Activated naive CD4-positive, alpha-beta T cell treated with anti-CD3 and anti-CD28 coated beads, Interleukin-2, amount 10 ng/mL, durations not matched to agents 7 days and 5 days (primary cell): ENCODE results near the gene PCDH15.

Experiments
- CTCF ChIA-PET: fragments of 350-600 bp; sonication (Branson Sonifier 250); formaldehyde crosslinking; loops from one replicate; lab custom pipeline; 2021; ENCODE audit warnings: antibody characterized with exemption; lab: Charles Lee
- DNase-seq: peaks from one replicate; pipeline ENCODE4 v3.0.0-alpha.2; 2020
- H3K27ac Mint-ChIP-seq: one replicate; pipeline ENCODE4 v1.8.0; 2021; ENCODE audit warnings: mild to moderate bottlenecking, moderate library complexity, mixed read lengths
- H3K27me3 Mint-ChIP-seq: one replicate; pipeline ENCODE4 v1.8.0; 2021; ENCODE audit warnings: mild to moderate bottlenecking, mixed read lengths
- H3K36me3 Mint-ChIP-seq: one replicate; pipeline ENCODE4 v1.8.0; 2021; ENCODE audit warnings: mixed read lengths
- H3K4me1 Mint-ChIP-seq: one replicate; pipeline ENCODE4 v1.8.0; 2021; ENCODE audit warnings: mixed read lengths
- H3K4me3 Mint-ChIP-seq: one replicate; pipeline ENCODE4 v1.8.0; 2021; ENCODE audit warnings: mild to moderate bottlenecking, moderate library complexity, mixed read lengths
- H3K9me3 Mint-ChIP-seq: one replicate; pipeline ENCODE4 v1.8.0; 2021; ENCODE audit warnings: mixed read lengths

PCDH15 gene

DNA sequence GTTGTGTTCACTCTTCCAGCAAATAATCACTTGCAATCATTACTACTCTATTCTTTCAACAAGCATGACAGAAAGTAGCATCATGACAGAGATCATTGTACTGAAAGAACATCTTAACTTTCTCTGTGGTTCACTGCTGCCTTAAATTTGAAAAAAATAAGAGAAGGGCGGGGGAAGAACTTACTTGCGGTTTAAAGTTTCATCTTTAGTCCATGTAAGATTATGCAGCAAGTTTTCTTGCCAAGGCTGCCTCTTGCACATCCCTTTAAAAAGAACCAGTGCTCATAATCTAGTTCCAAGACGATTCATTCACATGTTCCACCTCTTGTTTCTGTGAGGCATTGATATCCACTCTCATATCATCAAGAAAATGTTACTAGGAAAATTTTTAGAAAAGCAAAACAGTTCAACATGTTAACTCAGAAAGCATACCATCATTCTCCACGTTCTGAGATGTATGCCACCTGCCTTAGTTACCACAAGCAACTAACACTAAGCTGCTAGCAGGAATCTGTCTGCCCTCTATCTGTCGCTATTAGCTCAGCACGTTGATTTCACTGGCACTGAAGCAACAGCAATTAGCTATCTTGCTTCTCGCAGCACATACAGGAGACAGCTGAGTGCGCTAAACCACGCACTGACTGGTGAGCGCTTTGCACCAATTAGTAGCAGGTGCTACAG lies at the start of gene PCDH15:
PCDH15 (minus strand) TSS at position 491 of the 681 bp plus-strand sequence. CDS start 136,969 bp downstream, outside the sequence.
- no peak for DNase-seq
- Mint-ChIP-seq H3K4me3 (no peak within 1 kb of the TSS), H3K27ac (no peak within 1 kb of the TSS), H3K9me3 (peaks cover 3% of the 10 kb centered on the region), H3K4me1 (no peaks in the 10 kb centered on the region), H3K27me3 (no peaks in the 10 kb centered on the region), H3K36me3 (no peaks in the 10 kb centered on the region)
- CTCF ChIA-PET, result no interaction called here

DNA sequence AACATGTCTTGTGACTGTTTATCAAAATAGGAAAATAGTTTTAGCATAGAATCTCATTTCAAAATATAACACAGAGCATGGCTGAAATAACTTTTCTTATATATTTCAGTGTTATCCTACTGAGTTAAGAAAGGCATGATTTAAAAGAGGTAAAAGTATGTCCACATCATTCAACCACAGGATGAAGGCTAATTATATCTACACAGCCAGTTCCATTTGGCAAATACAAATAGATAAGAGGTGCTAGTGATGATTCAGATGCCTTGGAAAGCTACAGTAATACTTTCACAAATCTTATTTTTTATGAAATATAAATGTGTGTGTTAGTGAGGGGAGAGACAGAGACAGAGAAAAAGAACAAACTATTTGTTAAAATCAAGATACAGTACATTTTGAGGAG lies 42.9 kb upstream of the PCDH15 start:
- H3K9me3 Mint-ChIP-seq, result no peaks in the 10 kb centered on the region
- H3K4me3 Mint-ChIP-seq, result no peak overlapping the region
- H3K27ac Mint-ChIP-seq, result no peak overlapping the region
- H3K4me1 Mint-ChIP-seq, result no peaks in the 10 kb centered on the region
- H3K36me3 Mint-ChIP-seq, result no peaks in the 10 kb centered on the region
- H3K27me3 Mint-ChIP-seq, result no peaks in the 10 kb centered on the region
- CTCF ChIA-PET, result no interaction called here
- no peak for DNase-seq

DNA sequence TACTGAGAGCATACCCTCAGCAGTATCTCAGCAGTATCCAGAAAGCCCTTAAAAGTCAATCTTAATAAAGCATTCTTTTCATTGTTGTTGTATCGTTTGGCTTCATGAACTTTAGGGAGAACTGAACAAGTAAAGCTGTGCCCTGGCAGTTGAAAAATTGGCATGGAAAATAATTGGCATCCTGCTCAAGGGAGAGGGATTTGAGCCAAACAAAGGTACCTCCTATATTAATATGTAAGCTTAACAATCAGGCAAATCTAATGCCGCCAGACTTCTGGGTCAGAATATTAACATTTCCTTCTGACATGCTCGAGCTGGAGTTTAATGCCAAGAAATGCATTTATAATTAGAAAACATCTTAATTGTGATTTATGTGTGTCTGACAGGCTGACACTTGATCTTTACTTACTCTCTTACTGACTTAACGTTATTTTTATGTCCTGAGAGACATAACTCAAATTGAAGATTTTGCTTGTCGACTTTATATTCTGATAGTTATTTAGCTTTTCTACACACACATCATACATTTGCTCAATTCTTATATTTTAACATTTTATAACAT lies 42.1 kb upstream of the PCDH15 start:
- CTCF ChIA-PET, result no interaction called here
- Mint-ChIP-seq H3K4me1 (no peaks in the 10 kb centered on the region), H3K9me3 (peaks cover 2% of the 10 kb centered on the region), H3K27me3 (no peaks in the 10 kb centered on the region), H3K4me3 (no peak overlapping the region), H3K27ac (no peak overlapping the region), H3K36me3 (no peaks in the 10 kb centered on the region)
- DNase-seq, result no peak

GRCh38 chr10:54837479-54837878 lies 36.4 kb upstream of the PCDH15 start:
- CTCF ChIA-PET, result no interaction called here
- Mint-ChIP-seq H3K27ac (no peak overlapping the region), H3K4me3 (no peak overlapping the region), H3K9me3 (peaks cover 10% of the 10 kb centered on the region), H3K36me3 (no peaks in the 10 kb centered on the region), H3K4me1 (no peaks in the 10 kb centered on the region), H3K27me3 (no peaks in the 10 kb centered on the region)
- no peak for DNase-seq

GRCh38 chr10:54833029-54833428 lies 32.0 kb upstream of the PCDH15 start:
- no peak overlapping the region for H3K27ac Mint-ChIP-seq

DNA sequence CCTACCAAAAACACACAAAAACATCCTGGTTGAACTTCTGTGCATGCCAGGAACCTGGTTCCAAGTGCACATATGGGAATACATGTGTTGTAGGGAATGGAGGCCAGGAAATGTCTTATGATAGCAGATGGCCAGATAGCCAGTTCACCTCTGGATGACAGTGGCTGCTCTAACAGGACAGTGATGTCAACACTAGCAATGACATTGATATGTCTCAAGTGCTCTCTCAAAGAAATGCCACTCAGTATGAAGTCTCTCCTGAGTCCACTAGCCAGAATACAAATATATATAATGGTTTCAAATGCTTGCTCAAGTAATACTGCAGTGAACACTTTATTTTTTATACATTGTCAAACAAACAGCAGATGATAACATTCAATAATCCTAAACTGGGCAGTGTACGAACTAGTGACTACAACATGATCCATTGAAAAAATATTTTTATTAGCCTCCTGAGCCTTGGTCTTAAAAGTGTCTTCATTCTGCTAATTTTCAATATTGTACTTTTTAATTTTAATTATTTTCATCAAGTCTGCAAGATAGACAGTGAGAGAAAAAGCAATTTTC lies 26.0 kb upstream of the PCDH15 start:
- DNase-seq, result no peak
- H3K4me1 Mint-ChIP-seq, result no peaks in the 10 kb centered on the region
- no peaks in the 10 kb centered on the region for H3K27me3 Mint-ChIP-seq
- CTCF ChIA-PET, result no interaction called here
- no peak overlapping the region for H3K4me3 Mint-ChIP-seq
- peaks cover 2% of the 10 kb centered on the region for H3K9me3 Mint-ChIP-seq
- H3K27ac Mint-ChIP-seq, result no peak overlapping the region
- no peaks in the 10 kb centered on the region for H3K36me3 Mint-ChIP-seq

More at GRCh38 chr10:54833029-54833428, 32.0 kb upstream of the PCDH15 start:
- no peaks in the 10 kb centered on the region for H3K36me3 Mint-ChIP-seq
- CTCF ChIA-PET, result no interaction called here
- no peaks in the 10 kb centered on the region for H3K4me1 Mint-ChIP-seq
- no peak overlapping the region for H3K4me3 Mint-ChIP-seq
- DNase-seq, result no peak
- H3K9me3 Mint-ChIP-seq, result peaks cover 7% of the 10 kb centered on the region
- H3K27me3 Mint-ChIP-seq, result no peaks in the 10 kb centered on the region

- CTCF ChIA-PET, result no interaction called here
- DNase-seq, result no peak
These were observed 14.6 kb upstream of the PCDH15 start for GRCh38 chr10:54815583-54815982.

DNA sequence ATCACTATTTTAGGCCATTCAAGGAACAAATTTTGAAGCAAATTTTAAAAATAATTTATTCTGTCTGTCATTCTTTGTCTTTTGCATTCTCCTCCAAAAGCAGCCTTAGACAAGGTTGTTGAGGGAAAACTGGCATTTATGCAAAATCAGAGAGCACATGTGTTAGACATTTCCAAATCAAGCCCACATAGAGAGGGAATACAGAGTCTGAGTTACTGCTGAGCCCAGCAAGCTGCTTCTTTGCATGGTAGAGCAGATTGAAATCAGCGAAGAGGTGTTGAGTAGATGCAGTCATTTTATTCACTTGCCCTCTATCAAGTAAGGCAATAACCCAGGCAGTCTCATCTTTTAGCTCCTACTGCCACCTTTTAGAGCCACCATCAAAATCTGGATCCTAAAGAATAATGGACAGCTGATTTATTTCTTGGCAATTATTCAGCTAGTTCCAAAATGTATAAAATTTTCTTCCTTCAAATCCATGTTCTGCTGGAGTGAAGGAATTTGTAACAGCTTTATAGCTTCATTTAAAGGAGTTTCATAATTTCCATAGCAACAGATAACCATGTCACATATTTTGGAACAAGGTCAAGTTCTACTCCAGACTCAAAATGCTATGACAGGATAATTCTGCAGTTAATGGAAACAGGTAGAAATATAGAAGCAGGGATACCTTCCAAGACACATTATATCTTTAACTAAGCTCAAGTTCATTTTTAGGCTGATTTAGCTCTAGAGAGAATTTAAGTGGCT lies 7.3 kb upstream of the PCDH15 start:
- Mint-ChIP-seq H3K4me3 (no peak overlapping the region), H3K4me1 (no peaks in the 10 kb centered on the region), H3K9me3 (peaks cover 6% of the 10 kb centered on the region), H3K27me3 (no peaks in the 10 kb centered on the region), H3K36me3 (no peaks in the 10 kb centered on the region), H3K27ac (no peak overlapping the region)
- DNase-seq, result no peak
- CTCF ChIA-PET, result no interaction called here

More at GRCh38 chr10:54815583-54815982, 14.6 kb upstream of the PCDH15 start:
- no peaks in the 10 kb centered on the region for H3K4me1 Mint-ChIP-seq
- no peaks in the 10 kb centered on the region for H3K27me3 Mint-ChIP-seq
- H3K36me3 Mint-ChIP-seq, result no peaks in the 10 kb centered on the region
- peaks cover 12% of the 10 kb centered on the region for H3K9me3 Mint-ChIP-seq
- H3K4me3 Mint-ChIP-seq, result no peak overlapping the region
- H3K27ac Mint-ChIP-seq, result no peak overlapping the region

DNA sequence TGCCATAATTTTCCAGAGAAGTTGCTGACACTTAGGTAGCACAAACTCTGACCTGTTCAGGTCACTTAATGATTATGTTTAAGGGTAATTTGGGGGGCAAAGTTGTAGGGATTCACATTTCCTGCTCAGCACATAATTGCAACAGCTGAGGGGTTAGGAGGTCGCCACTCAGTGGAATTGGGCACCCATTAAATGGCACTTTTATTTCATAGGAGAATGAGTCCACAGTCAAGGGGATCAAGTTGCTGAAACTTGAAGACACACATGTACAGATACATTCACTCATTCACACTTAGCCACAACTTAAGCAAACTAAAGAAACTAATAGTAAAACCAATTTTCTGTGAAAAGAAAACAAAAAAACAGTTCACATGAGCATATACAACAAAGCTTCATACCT lies 1.5 kb downstream of the PCDH15 start:
- no peak overlapping the region for H3K27ac Mint-ChIP-seq
- DNase-seq, result no peak
- no peak overlapping the region for H3K4me3 Mint-ChIP-seq
- H3K4me1 Mint-ChIP-seq, result no peaks in the 10 kb centered on the region
- no peaks in the 10 kb centered on the region for H3K27me3 Mint-ChIP-seq
- CTCF ChIA-PET, result no interaction called here
- peaks cover 3% of the 10 kb centered on the region for H3K9me3 Mint-ChIP-seq
- H3K36me3 Mint-ChIP-seq, result no peaks in the 10 kb centered on the region

GRCh38 chr10:54797636-54798321 lies 3.3 kb downstream of the PCDH15 start:
- H3K9me3 Mint-ChIP-seq, result peaks cover 3% of the 10 kb centered on the region
- no peak for DNase-seq
- H3K27me3 Mint-ChIP-seq, result no peaks in the 10 kb centered on the region
- H3K4me3 Mint-ChIP-seq, result no peak overlapping the region
- no peak overlapping the region for H3K27ac Mint-ChIP-seq
- no peaks in the 10 kb centered on the region for H3K4me1 Mint-ChIP-seq
- CTCF ChIA-PET, result no interaction called here
- H3K36me3 Mint-ChIP-seq, result no peaks in the 10 kb centered on the region

DNA sequence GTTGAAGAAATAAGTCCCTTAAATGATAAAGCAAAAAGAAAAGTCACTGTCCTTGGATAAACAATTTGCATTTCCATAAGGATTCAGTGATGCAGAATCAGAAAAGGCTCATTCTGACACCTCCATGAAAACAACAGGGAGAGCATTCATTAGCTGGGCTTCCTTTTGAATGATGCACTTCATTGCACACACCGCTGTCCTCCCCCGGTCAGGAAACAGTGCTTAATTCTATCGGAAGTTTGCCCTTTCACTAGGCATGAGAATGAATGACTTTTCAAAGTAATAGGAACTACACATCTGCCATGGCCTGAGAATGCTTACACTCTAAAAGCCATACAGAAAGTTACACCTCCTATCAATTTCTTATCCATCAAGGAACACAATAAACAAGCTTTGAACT lies 4.2 kb downstream of the PCDH15 start:
- CTCF ChIA-PET, result no interaction called here
- Mint-ChIP-seq H3K4me1 (no peaks in the 10 kb centered on the region), H3K4me3 (no peak overlapping the region), H3K27ac (no peak overlapping the region), H3K36me3 (no peaks in the 10 kb centered on the region), H3K27me3 (no peaks in the 10 kb centered on the region), H3K9me3 (peaks cover 3% of the 10 kb centered on the region)
- no peak for DNase-seq

DNA sequence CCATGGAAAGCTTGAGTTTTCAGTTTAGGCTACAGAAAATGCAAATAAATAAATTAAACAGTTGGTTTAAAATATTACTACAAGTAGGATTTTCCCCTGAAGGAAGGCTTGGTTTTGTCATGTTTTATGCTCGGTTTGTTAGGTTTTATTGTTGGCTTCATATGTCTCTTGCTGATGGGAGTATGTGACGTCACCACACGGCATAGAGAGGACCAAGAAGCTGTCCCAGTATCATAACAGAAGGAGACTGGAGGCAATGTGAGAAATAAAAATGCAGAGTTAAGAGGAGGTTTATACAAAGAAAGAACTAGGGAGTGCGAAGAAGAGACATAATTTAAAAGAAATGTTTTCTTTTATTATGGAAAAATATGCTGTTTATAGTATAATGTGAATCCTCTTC lies 24.4 kb downstream of the PCDH15 start:
- Mint-ChIP-seq H3K36me3 (no peaks in the 10 kb centered on the region), H3K9me3 (peaks cover 5% of the 10 kb centered on the region), H3K27ac (no peak overlapping the region), H3K4me3 (no peak overlapping the region), H3K4me1 (no peaks in the 10 kb centered on the region), H3K27me3 (no peaks in the 10 kb centered on the region)
- CTCF ChIA-PET, result no interaction called here
- no peak for DNase-seq

DNA sequence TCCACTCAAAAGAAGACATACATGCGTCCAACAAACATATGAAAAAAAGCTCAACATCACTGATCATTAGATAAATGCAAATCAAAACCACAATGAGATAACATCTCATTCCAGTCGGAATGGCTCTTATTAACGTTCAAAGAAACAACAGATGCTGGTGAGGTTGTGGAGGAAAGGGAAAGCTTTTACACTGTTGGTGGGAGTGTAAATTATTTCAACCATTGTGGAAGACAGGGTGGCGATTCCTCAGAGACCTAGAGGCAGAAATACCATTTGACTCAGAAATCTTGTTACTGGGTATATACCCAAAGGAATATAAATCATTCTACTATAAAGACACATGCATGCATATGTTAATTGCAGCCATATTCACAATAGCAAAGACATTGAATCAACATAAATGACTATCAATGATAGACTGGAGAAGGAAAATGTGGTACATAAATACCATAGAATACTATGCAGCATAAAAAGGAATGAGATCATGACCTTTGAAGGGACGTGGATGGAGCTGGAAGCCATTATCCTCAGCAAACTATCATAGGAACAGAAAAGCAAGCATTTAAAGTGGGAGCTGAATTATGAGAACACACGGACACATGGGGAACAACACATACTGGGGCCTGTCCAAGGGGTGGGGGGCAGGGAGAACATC lies 28.4 kb downstream of the PCDH15 start:
- Mint-ChIP-seq H3K4me3 (no peak overlapping the region), H3K9me3 (peaks cover 6% of the 10 kb centered on the region), H3K4me1 (no peaks in the 10 kb centered on the region), H3K27ac (no peak overlapping the region), H3K27me3 (no peaks in the 10 kb centered on the region), H3K36me3 (no peaks in the 10 kb centered on the region)
- no peak for DNase-seq
- CTCF ChIA-PET, result no interaction called here

- Mint-ChIP-seq H3K27ac (no peak overlapping the region), H3K36me3 (no peaks in the 10 kb centered on the region), H3K4me3 (no peak overlapping the region), H3K9me3 (peaks cover 6% of the 10 kb centered on the region), H3K4me1 (no peaks in the 10 kb centered on the region), H3K27me3 (no peaks in the 10 kb centered on the region)
- no peak for DNase-seq
- CTCF ChIA-PET, result no interaction called here
These were observed 32.0 kb downstream of the PCDH15 start for GRCh38 chr10:54769051-54769450.
